ENCODE results near the gene NOM1. TPM values are rescaled to one million over a fixed set of nuclear protein-coding genes. Genes with fewer than 3 reads are reported as not detected.

The NOM1 gene
- total and polyA plus RNA-seq, 2 donors (not counting 3 experiments of a cell fraction or from before 2014, with no cell fraction given), result 13.7 to 38.6 TPM

DNA sequence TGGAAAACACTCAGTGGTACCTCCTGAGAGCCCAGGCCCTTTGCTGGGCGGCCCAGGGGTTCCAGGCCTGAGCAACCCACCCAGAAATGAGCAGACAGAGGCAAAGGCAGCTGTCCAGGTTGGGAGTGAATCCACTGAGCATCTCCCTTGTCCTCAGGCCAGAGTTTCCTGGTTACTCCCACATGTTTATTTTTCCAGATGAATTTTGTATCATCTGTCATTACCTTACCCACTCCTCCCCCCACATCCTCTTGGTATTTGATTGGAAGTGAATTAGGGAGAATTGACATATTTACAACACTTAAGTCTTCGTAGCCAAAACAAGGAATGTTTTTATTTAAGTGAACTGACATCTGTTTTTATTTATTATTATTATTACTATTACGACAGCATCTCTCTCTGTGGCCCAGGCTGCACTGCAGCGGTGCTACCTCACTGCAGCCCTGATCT is 43.3 kb upstream of the NOM1 start:
- no peak overlapping the region for H3K4me3 ChIP-seq (replicated peaks in 1 of 3; ENCODE audit: insufficient read depth in 1 of 3, low read depth in 1 of 3, low read length in 3 of 3)
- no peak for DNase-seq (ENCODE audit: low read depth, low spot score)
- H3K9ac ChIP-seq (replicated peaks; ENCODE audit: extremely low read depth, insufficient read depth, low read length), result no peak overlapping the region
- H4K20me1 ChIP-seq (replicated peaks; ENCODE audit: control insufficient read depth, extremely low read depth, insufficient read depth, low read length), result no peaks in the 10 kb centered on the region
- no peaks in the 10 kb centered on the region for H3K9me1 ChIP-seq (replicated peaks; ENCODE audit: control insufficient read depth, extremely low read depth, insufficient read depth, low read length)
- ChIA-PET POLR2A (no interaction called here), CTCF (interaction anchor here (2.9 to 3.0 kb wide), 2 partner anchors 13 to 44 kb away, joined by 11 to 17 read pairs; partner anchors contain the start of genes LMBR1 and NOM1)
- H2AFZ ChIP-seq (ENCODE audit: low read depth, low read length), result no peak overlapping the region
- dilution Hi-C loops (cut with MboI; ENCODE audit: extremely low pct_ligation_motif_present, low sequenced_read_pairs), result no loop called here
- H3K9me3 ChIP-seq (replicated peaks; ENCODE audit: control insufficient read depth, insufficient read depth, low read length), result no peaks in the 10 kb centered on the region
- no peaks in the 10 kb centered on the region for H3K79me2 ChIP-seq (ENCODE audit: control insufficient read depth, insufficient read depth, low read length)
- intact Hi-C loops (cut with micrococcal nuclease), result loop anchor here (5.0 kb wide), 1 partner anchor 431 kb away; the partner anchor contains the start of gene DNAJB6
- FAIRE-seq, result no peak
- H3K27me3 ChIP-seq (ENCODE audit: control insufficient read depth in 2 of 2, insufficient read depth in 2 of 2, low read length in 2 of 2), result no peaks in the 10 kb centered on the region
- H3K4me2 ChIP-seq (ENCODE audit: insufficient read depth, low read length), result no peak overlapping the region
- no peak overlapping the region for H3K27ac ChIP-seq (ENCODE audit: insufficient read depth, low read depth, low read length)
- no peaks in the 10 kb centered on the region for H3K36me3 ChIP-seq (ENCODE audit: control insufficient read depth in 2 of 2, extremely low read depth in 1 of 2, insufficient read depth in 2 of 2, low read length in 2 of 2)
- no TSS peak for BruUV-seq (replicated peaks)
- TF ChIP-seq GATA2 (IDR thresholded peaks at IDR 0.05; ENCODE audit: insufficient read depth, insufficient read length, low read depth, low read length), result no peak
- no peak for TF ChIP-seq MYC (IDR thresholded peaks at IDR 0.05; ENCODE audit: low read depth, low read length)
- no peak for TF ChIP-seq POLR2AphosphoS5 (IDR thresholded peaks at IDR 0.05; ENCODE audit: insufficient read depth, low read depth, low read length)
- no peak for TF ChIP-seq FOS (IDR thresholded peaks at IDR 0.05; ENCODE audit: borderline replicate concordance, insufficient read depth, low read length)
- TF ChIP-seq JUN (IDR thresholded peaks at IDR 0.05; ENCODE audit: borderline replicate concordance, insufficient read depth, insufficient read length, low read depth), result no peak
- no peak for TF ChIP-seq POLR2A (IDR thresholded peaks at IDR 0.05; ENCODE audit: low read depth, low read length)
- TF ChIP-seq, protein P1, sequence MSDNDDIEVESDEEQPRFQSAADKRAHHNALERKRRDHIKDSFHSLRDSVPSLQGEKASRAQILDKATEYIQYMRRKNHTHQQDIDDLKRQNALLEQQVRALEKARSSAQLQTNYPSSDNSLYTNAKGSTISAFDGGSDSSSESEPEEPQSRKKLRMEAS (IDR thresholded peaks at IDR 0.05; ENCODE audit: insufficient read depth, insufficient read length), result no peak
- TF ChIP-seq EZH2 (IDR thresholded peaks at IDR 0.05; ENCODE audit: borderline replicate concordance, low read depth, low read length, severe bottlenecking), result no peak
- TF ChIP-seq, protein P2, sequence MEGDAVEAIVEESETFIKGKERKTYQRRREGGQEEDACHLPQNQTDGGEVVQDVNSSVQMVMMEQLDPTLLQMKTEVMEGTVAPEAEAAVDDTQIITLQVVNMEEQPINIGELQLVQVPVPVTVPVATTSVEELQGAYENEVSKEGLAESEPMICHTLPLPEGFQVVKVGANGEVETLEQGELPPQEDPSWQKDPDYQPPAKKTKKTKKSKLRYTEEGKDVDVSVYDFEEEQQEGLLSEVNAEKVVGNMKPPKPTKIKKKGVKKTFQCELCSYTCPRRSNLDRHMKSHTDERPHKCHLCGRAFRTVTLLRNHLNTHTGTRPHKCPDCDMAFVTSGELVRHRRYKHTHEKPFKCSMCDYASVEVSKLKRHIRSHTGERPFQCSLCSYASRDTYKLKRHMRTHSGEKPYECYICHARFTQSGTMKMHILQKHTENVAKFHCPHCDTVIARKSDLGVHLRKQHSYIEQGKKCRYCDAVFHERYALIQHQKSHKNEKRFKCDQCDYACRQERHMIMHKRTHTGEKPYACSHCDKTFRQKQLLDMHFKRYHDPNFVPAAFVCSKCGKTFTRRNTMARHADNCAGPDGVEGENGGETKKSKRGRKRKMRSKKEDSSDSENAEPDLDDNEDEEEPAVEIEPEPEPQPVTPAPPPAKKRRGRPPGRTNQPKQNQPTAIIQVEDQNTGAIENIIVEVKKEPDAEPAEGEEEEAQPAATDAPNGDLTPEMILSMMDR (IDR thresholded peaks at IDR 0.05; ENCODE audit: extremely low read depth in 1 of 2, insufficient read depth in 1 of 2, low read depth in 1 of 2, low read length in 2 of 2), result no peak
- H3K4me1 ChIP-seq (ENCODE audit: control insufficient read depth, extremely low read depth, insufficient read depth, low read length), result peaks cover 14% of the 10 kb centered on the region

All from endothelial cell of umbilical vein (primary cell).